Pons (tissue), 1 donor: ENCODE measurements around the gene PARL.

Source experiments
- DNase-seq: peaks from one replicate; pipeline ENCODE4 v3.0.0-alpha.2; 2016; ENCODE audit warnings: low spot score

Gene PARL

GRCh38 chr3:183817639-183818038 is 67.0 kb downstream of the PARL start:
- no peak for DNase-seq

DNA sequence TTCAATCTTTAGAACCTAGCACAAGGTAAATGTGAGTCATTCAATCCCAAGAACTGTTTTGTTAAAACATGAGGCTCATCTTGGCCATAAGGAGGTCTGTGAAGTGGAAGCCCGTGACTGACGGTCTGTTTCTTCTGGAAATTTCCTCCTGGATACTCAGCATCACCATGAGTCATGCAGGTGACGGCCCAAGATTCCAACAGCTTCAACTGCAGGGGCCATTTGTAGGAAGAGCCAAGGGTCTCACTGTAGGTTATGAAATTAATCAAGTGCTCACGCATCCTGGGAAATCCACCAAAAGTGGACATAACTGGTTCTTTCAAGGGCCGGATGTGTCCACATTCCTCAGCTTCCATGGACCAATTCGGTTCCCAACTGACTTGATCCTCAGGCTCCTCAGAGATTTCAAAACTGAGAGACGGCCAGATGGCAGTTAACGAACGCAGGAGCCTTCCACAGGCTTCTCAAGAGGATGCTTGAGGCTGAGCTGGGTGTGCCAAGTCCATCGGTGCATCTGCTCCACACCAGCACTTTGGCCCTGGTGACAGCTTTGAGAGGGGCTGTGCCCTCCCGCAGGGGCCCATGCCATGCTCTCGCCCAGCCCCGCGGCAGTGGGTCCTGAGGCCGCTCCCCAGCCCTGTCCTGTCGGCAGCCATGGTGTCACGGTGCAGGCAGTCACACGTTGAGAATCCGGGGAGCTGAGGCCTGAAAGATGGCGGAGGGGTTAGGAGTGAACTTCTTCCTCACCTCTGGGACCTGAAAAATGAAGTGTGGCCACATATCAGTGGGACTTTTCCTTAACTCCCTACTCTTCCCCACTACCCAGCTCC is 67.8 kb downstream of the PARL start:
- no peak for DNase-seq

- no peak for DNase-seq
Measured at GRCh38 chr3:183815951-183816475, 68.7 kb downstream of the PARL start.

DNA sequence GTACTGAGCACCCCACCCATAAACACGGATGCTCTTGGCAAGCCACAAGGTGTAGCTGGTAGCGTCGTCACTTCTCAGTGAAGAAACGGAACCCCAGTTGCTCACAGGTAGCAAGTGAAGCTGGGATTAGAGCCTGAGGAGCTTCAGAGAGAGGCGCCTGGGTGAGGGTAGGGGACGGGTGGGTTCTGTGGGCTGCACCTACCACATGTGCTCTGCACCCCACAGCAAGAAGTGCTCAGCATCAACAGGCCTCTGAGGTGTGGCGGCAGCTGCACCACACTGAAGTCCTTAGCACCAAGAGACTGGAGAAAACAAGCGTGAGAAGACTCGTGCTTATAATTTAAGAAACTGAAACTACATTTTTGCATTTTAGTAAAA is 69.1 kb downstream of the PARL start:
- DNase-seq, result no peak

DNA sequence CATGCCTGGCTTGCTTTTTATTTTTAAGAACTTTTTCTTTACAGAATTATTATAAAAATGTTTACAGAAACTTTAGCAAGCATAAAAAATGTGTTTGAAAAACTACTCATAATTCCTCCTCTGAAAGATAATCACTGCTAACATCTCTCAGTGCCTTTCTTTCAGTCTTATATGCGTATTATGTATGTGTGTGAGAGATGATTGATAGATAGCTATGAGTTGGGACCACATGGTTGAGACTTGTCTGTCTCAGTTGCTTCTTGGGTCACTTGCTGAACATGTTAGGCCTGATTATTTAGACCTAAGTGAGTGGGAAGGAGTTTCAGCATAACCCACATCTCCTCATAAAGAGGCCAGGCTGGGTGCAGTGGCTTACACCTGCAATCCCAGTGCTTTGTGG is 70.4 kb downstream of the PARL start:
- DNase-seq, result no peak

GRCh38 chr3:183812761-183813445 is 71.8 kb downstream of the PARL start:
- DNase-seq, result peak; percentile 93

- no peak for DNase-seq
Measured at GRCh38 chr3:183811638-183812037, 73.0 kb downstream of the PARL start.

DNA sequence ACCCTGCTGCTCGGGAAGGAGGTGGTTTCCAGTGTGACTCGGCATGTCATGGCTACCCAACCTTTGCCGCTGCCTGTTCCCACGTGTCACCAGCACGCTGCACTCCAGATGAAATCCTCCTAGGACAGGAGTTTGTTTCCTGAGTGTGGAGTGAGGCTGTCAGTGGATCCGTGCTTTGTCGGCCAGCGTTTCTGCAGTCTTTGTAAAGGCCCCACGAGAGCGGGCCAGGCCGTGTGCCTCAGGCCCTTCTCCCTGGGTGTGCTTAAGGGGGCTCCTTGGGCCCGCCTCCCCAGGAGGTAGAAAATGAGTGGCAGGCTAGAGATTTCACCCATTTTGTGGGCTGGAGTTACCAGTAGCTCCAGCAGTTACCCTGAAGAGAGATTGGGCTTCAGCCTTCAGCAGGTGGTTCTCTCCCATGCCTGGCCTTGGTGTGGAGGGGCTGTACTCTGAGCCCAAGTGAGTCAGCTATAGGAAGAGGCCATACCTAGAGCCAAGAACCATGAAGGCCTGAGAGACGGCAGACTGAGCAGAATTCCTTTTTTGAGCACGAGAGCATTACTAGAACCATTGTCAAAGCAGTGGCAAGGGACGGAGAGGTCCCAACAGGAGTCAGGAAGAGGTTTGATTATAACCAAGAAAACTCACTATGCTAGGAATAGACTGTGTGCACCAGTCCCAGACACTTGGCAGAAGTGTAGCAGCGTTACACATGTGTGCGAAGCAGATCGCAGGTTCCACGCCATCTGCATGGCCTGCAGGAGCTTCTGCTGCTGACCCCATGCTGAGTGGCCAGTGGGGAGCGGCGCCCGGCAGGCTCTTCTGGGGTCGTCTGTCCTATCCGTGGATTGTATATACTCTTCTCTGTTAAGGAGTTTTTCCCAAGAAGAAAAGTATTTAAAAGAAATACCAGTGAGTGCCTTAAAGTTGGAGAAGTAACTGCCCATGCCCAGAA is 73.8 kb downstream of the PARL start:
- DNase-seq, result no peak

GRCh38 chr3:183809270-183809669 is 75.4 kb downstream of the PARL start:
- DNase-seq, result no peak

- no peak for DNase-seq
Measured at GRCh38 chr3:183808355-183808754, 76.3 kb downstream of the PARL start.

DNA sequence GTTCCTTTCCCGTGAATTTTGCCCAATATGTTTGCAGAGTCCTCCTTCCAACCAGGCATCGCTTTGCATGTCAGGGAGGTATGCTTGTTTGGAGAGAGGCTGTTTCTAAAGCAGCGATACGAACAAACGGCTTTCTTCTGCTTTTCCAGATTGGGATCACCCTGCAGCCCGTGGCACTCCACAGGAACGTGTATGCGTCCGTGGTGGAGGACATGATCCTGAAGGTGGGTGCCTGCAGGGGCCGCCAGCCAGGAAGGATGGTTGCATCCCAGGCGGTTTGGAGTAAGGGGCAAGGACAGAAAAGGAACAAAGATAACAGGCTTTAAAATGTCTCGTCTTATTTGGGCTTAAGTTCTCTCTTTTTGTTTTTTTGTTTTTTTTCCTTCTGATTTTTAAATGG is 76.8 kb downstream of the PARL start:
- DNase-seq, result no peak

DNA sequence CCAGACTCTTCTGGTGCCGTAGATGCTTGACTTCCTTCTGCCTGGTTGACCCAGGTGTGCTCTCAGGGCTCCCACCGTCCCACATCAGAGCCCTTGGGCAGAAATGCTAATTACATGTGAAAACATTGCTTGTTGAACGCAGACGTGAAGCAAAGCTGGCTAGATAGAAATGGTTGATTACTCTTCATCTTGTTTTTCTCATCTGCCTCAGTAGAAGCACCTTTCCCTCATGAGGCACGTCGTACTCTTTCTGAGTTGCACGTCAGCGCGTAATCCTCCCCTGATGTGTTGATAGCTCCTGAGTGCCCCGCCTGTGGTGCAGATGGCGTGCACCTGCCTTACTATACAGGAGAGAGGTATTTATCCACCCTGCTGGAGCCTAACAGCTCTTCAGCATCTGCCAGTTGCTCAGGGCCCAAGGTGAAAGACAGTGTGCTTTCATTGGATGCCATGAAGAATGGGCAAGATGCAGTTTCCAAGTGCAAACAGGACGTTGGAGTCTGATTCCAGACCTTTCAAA is 77.4 kb downstream of the PARL start:
- DNase-seq, result no peak

GRCh38 chr3:183802989-183803388 is 81.7 kb downstream of the PARL start:
- DNase-seq, result no peak

DNA sequence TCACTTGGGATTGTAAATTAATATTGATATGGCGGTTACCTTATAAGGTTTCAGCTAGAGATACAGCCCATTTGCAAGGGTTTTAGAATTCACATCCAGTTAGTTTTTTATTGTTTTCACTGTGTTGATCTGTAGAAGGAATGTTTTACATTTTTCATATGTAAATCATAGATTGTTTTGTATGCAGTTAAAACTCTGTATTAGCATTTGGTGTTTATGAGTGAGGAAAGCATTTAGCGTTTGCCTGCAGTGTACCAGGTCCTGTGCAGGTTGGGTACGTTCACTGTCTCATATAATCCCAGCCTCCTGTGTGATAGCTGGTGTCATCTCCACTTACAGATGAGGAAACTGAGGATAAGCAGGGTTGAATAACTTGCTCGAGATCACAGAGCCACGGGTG is 83.1 kb downstream of the PARL start:
- DNase-seq, result no peak

DNA sequence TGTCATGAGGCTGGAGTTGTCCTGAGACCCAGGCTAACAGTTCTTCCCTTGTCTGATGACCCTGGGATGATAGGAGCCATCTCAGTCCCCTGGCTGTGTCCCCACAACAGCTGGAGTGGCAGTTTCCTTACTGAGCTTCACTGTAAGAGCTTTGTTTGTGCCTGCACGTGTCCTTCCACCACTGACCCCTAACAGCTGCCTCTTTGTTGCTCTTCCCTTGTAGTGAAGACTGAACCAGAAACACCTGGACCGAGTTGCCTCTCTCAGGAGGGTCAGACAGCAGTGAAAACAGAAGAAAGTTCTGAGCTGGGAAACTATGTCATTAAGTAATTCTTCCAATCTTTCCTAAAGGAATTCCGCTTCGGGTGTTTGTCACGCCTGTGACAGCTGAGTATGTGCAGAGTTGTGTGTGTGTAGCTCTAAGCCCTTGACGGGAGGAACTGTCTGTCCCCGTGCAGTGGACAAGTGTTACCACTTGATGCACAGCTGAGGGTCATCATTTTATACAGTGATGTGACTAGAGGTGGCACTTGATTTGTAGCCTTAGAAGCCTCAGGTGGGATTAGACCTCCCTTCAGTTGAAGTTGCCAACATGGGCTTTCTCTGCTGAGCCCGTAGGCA is 84.3 kb downstream of the PARL start:
- peak; percentile 98 for DNase-seq

DNA sequence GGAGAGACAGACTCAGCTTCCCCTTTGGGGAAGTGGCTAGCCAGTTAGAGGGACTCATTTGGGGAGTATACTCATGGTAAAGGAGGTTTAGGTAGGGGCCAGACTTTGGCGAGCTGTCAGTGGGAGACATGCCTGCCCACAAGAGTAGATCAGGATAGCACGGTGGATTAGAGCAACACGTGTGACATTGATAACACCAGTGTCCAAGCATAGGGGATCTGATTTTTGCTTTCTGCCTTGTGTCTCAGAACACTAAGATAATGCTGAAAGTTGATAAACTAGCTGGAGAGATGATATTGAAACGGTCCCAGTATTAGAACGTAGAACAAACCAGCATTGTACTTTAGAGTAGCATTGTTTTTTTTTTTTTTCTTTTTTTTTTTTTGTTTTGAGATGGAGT is 85.2 kb downstream of the PARL start:
- no peak for DNase-seq

DNA sequence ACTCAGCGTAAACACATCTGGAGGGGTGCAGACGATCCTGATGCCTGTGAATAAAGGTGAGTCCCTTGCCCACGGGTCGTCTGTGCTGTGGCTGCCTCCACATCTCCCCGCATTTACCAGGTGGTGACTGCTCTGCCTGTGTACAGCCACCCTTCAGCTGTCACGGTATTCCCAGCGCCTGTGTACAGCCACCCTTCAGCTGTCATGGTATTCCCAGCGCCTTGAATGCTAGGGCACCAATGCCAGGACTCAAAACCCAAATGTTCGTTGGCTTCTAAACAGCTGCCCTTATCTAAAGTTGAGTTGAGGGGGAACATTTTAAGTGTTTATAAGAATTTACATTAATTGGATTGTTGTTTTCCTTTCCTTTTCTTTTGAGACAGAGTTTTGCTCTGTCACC is 86.7 kb downstream of the PARL start:
- DNase-seq, result no peak

- no peak for DNase-seq
Measured at GRCh38 chr3:183796372-183796771, 88.3 kb downstream of the PARL start.

GRCh38 chr3:183794452-183794851 is 90.2 kb downstream of the PARL start:
- no peak for DNase-seq

- DNase-seq, result no peak
Measured at GRCh38 chr3:183792976-183793375, 91.7 kb downstream of the PARL start.

DNA sequence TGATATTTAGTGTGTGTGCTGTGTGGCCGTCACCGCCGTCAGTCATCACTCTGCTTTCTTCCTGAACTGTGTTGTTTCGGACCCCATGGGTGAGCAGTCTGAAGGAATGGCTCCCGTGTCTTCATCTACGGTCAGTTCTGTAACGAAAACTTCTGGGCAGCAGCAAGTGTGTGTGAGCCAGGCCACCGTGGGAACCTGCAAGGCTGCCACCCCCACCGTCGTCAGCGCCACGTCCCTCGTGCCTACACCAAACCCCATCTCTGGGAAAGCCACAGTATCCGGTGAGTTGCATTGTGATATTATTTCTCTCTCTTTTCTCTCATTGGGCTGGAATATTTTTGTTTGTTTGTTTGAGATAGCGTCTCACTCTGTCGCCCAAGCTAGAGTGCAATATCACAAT is 94.0 kb downstream of the PARL start:
- no peak for DNase-seq

GRCh38 chr3:183789826-183790225 is 94.9 kb downstream of the PARL start:
- DNase-seq, result no peak
